Aorta (tissue), 5 donors: ENCODE results near the gene CXCR2. TPM values are rescaled to one million over a fixed set of nuclear protein-coding genes. Genes with fewer than 3 reads are reported as not detected.
A peak's percentile ranks its signal among the peaks of the same experiment; 100 is the strongest.

Source experiments
- ATAC-seq: fragments of 200-7000 bp; cut with Tn5 transposase; one replicate; pipeline ENCODE4 v1.9.1; 2022; ENCODE audit warnings: moderate library complexity; ENCODE audit not compliant: low FRiP score
- DNase-seq, 2 donors: peaks; one replicate each; pipeline ENCODE4 v3.0.0-alpha.2; 2020
- H3K27ac ChIP-seq, 2 donors: one replicate each; pipeline ENCODE4 v1.5.1; 2013; ENCODE audit warnings: low read length in 2 of 2, mild to moderate bottlenecking in 2 of 2, moderate library complexity in 2 of 2, control low read depth in 1 of 2, inconsistent platforms in 1 of 2, low read depth in 1 of 2
- H3K27me3 ChIP-seq, 2 donors: one replicate each; pipeline ENCODE4 v1.6.1; 2013; ENCODE audit warnings: control low read depth in 1 of 2, low read length in 1 of 2, mild to moderate bottlenecking in 1 of 2, moderate library complexity in 1 of 2; ENCODE audit not compliant: insufficient read depth in 2 of 2, control insufficient read depth in 1 of 2
- H3K36me3 ChIP-seq, 2 donors: one replicate each; pipeline ENCODE4 v1.6.1; 2013; ENCODE audit warnings: control low read depth in 1 of 2, low read length in 1 of 2, mild to moderate bottlenecking in 1 of 2; ENCODE audit not compliant: insufficient read depth in 2 of 2, control insufficient read depth in 1 of 2
- H3K4me1 ChIP-seq, 2 donors: one replicate each; pipeline ENCODE4 v1.6.1; 2013; ENCODE audit warnings: low read length in 2 of 2, control low read depth in 1 of 2, mild to moderate bottlenecking in 1 of 2, moderate library complexity in 1 of 2; ENCODE audit not compliant: insufficient read depth in 2 of 2, control insufficient read depth in 1 of 2
- H3K4me3 ChIP-seq, 2 donors: one replicate each; pipeline ENCODE4 v1.5.1; 2013; ENCODE audit warnings: low read length in 2 of 2, control low read depth in 1 of 2, mild to moderate bottlenecking in 1 of 2
- H3K9me3 ChIP-seq: one replicate; pipeline ENCODE4 v1.6.1; 2013; ENCODE audit warnings: mild to moderate bottlenecking, low read length; ENCODE audit not compliant: control insufficient read depth
- WGBS, 2 donors: extraction: QIAGEN DNeasy Blood & Tissue Kit; methylation state at CpG; one replicate each; pipeline ENCODE4 v1.1.7; 2013; 5-methylcytosine and 5-hydroxymethylcytosine counted together
- intact Hi-C, 2 donors: fragments of 100-400 bp; cut with DNase I; formaldehyde crosslinking; loops; one replicate each; pipeline versions ENCODE4 v1.14.2 to v1.15.0; 2022
- polyA plus RNA-seq, 2 donors: library from polyadenylated mRNA; stranded (reverse); fragments of 200-250 nt; gene quantifications; one replicate each; pipeline ENCODE4 v1.2.3, GENCODE V29; 2013
- total RNA-seq, 2 donors: library from RNA; stranded (reverse); fragmentation: NEBNext Ultra II Directional; extraction: Animal tissue kit (Norgen Biotek cat#: 25700); gene quantifications; one replicate each; pipeline ENCODE4 v1.2.1, GENCODE V29; 2021
- donor health status: healthy with polysubstance abuse.
- donor health status: Bipolar disorder and iron deficiency.
- donor health status: DM: no; HTN: no; CAD: no.
- donor health status: DM: no; HTN: no; CAD: no.
- donor health status: DM: yes; HTN: yes; CAD: no.

The CXCR2 gene
- total and polyA plus RNA-seq, 4 donors = 0.05 to 4.9 (median 2.1) TPM

GRCh38 chr2:218186355-218186766, 60.5 kb downstream of the CXCR2 start:
- no peak overlapping the region for H3K27ac ChIP-seq
- intact Hi-C loops = loop anchor here (5.0 to 10.0 kb wide), 4 partner anchors 71 to 281 kb away; partner anchors contain the start of gene CTDSP1 (in 1 of the 2)
- DNase-seq = peak; percentile 70 to 83
- WGBS, 2 donors = 38 to 40% methylated on average over 8 of the region's 8 CpGs
- no peaks in the 10 kb centered on the region for H3K9me3 ChIP-seq
- peak; percentile 89 for ATAC-seq
- peaks cover 0 to 3% of the 10 kb centered on the region in 2 donors for H3K4me1 ChIP-seq
- H3K36me3 ChIP-seq = no peaks in the 10 kb centered on the region
- no peak overlapping the region for H3K4me3 ChIP-seq
- H3K27me3 ChIP-seq = no peaks in the 10 kb centered on the region

Other genes starting within 250 kb of the CXCR2 start
- 1,000 to 10,000 TPM; 1,456 to 1,949 TPM for gene TNS1, start 123.0 kb upstream of the CXCR2 start, total RNA-seq
- gene TNS1, start 123.0 kb upstream of the CXCR2 start, polyA plus RNA-seq = 100 to 1,000 TPM; 303 to 404 TPM
- gene RUFY4, start 56.8 kb upstream of the CXCR2 start, total RNA-seq = under 1 TPM; 0.39 to 0.45 TPM
- gene RUFY4, start 56.8 kb upstream of the CXCR2 start, polyA plus RNA-seq = not detected
- 1 to 10 TPM; 1.8 to 3.5 TPM for gene CXCR1, start 40.9 kb downstream of the CXCR2 start, total RNA-seq
- gene CXCR1, start 40.9 kb downstream of the CXCR2 start, polyA plus RNA-seq = under 1 TPM; 0.20 to 0.63 TPM
- 100 to 1,000 TPM; 351 to 367 TPM for gene ARPC2, start 91.2 kb downstream of the CXCR2 start, total RNA-seq
- gene ARPC2, start 91.2 kb downstream of the CXCR2 start, polyA plus RNA-seq = 100 to 1,000 TPM; 297 to 467 TPM
- gene GPBAR1, start 135.0 kb downstream of the CXCR2 start, total RNA-seq = 1 to 10 TPM; 1.6 to 3.7 TPM
- 1 to 10 TPM in 1 of 2 donors, under 1 TPM in 1; 0.46 to 3.1 TPM for gene GPBAR1, start 135.0 kb downstream of the CXCR2 start, polyA plus RNA-seq
- gene AAMP, start 144.1 kb downstream of the CXCR2 start, total RNA-seq = 10 to 100 TPM; 50.8 to 54.7 TPM
- 10 to 100 TPM; 59.2 to 80.9 TPM for gene AAMP, start 144.1 kb downstream of the CXCR2 start, polyA plus RNA-seq
- 10 to 100 TPM; 26.9 to 40.2 TPM for gene PNKD, start 144.5 kb downstream of the CXCR2 start, total RNA-seq
- 100 to 1,000 TPM in 1 of 2 donors, 10 to 100 TPM in 1; 91.2 to 108 TPM for gene PNKD, start 144.5 kb downstream of the CXCR2 start, polyA plus RNA-seq
- gene TMBIM1, start 166.5 kb downstream of the CXCR2 start, total RNA-seq = 100 to 1,000 TPM; 264 to 294 TPM
- 100 to 1,000 TPM; 100 to 159 TPM for gene TMBIM1, start 166.5 kb downstream of the CXCR2 start, polyA plus RNA-seq
- gene CATIP, start 230.8 kb downstream of the CXCR2 start, total RNA-seq = not detected
- gene CATIP, start 230.8 kb downstream of the CXCR2 start, polyA plus RNA-seq = under 1 TPM; 0.03 to 0.50 TPM